GM12873 (cell line): ENCODE measurements around the gene TBC1D30.

Source experiments
- CTCF ChIP-seq: IDR thresholded peaks from 2 replicates; pipeline ENCODE4 v1.5.1; 2012; ENCODE audit warnings: low read depth, mild to moderate bottlenecking, moderate library complexity, low read length, control low read depth; ENCODE audit not compliant: insufficient read depth; ENCODE audit errors: missing control alignments

The TBC1D30 gene

GRCh38 chr12:64824130-64824499 is 332 bp upstream of the TBC1D30 start:
- no peak for TF ChIP-seq CTCF

GRCh38 chr12:64825143-64826021 is 935 bp downstream of the TBC1D30 start:
- TF ChIP-seq CTCF: no peak

- TF ChIP-seq CTCF: no peak
Observed at GRCh38 chr12:64826234-64826633, 1.8 kb downstream of the TBC1D30 start.

- no peak for TF ChIP-seq CTCF
Observed at GRCh38 chr12:64828713-64829112, 4.3 kb downstream of the TBC1D30 start.

- no peak for TF ChIP-seq CTCF
Observed at GRCh38 chr12:64833928-64834327, 9.5 kb downstream of the TBC1D30 start.

- TF ChIP-seq CTCF: no peak
Observed at GRCh38 chr12:64835901-64836300, 11.5 kb downstream of the TBC1D30 start.

- TF ChIP-seq CTCF: no peak
Observed at GRCh38 chr12:64836856-64837255, 12.4 kb downstream of the TBC1D30 start.
